Gastroesophageal sphincter (tissue), 4 donors: ENCODE results near the gene CYP46A1. TPM values are rescaled to one million over a fixed set of nuclear protein-coding genes. Genes with fewer than 3 reads are reported as not detected.

Source experiments
- ATAC-seq: fragments of 150-250 bp; one replicate; pipeline ENCODE4 v1.9.1; 2016; ENCODE audit warnings: mild to moderate bottlenecking, moderate library complexity
- H3K27ac ChIP-seq, 4 donors: fragments of 200-600 bp; sonication (generic) in 3 of 4; 1 replicate in 3 of 4; 2 replicates in 1 of 4; pipeline ENCODE4 v1.5.1; 2016 to 2019
- H3K27me3 ChIP-seq: fragments of 200-600 bp; sonication (generic); one replicate; pipeline ENCODE4 v1.5.1; 2019
- H3K36me3 ChIP-seq, 2 donors: fragments of 200-600 bp; sonication (generic); one replicate each; pipeline ENCODE4 v1.5.1; 2019; ENCODE audit warnings: control low read depth in 1 of 2
- H3K4me1 ChIP-seq, 3 donors: fragments of 200-600 bp; sonication (generic); 1 replicate in 2 of 3; 2 replicates in 1 of 3; pipeline ENCODE4 v1.5.1; 2016 to 2019; ENCODE audit warnings: control low read depth in 2 of 3
- H3K4me3 ChIP-seq, 2 donors: fragments of 200-600 bp; sonication (generic); one replicate each; pipeline ENCODE4 v1.5.1; 2019; ENCODE audit warnings: mild to moderate bottlenecking in 1 of 2, moderate library complexity in 1 of 2
- H3K9me3 ChIP-seq, 3 donors: fragments of 200-600 bp; sonication (generic); one replicate each; pipeline ENCODE4 v1.5.1; 2017 to 2019; ENCODE audit warnings: control low read depth in 2 of 3
- EP300 ChIP-seq: sonication (generic); formaldehyde crosslinking; IDR thresholded peaks from one replicate; pipeline ENCODE4 v1.6.1; 2017; ENCODE audit warnings: antibody characterized with exemption, mild to moderate bottlenecking
- POLR2A ChIP-seq, 2 donors: fragments of 450-650 bp; IDR thresholded peaks; one replicate each; pipeline ENCODE4 v1.6.1; 2017; ENCODE audit warnings: antibody characterized with exemption in 2 of 2, mild to moderate bottlenecking in 2 of 2, moderate library complexity in 1 of 2
- POLR2AphosphoS5 ChIP-seq: sonication (generic); formaldehyde crosslinking; IDR thresholded peaks from one replicate; pipeline ENCODE4 v1.6.1; 2017; ENCODE audit warnings: antibody characterized with exemption
- WGBS, 2 donors: methylation state at CpG; one replicate each; pipeline ENCODE4 v1.1.5; 2018; ENCODE audit warnings: low coverage in 1 of 2; 5-methylcytosine and 5-hydroxymethylcytosine counted together
- total RNA-seq, 4 donors: library from RNA; depleted of rRNA; stranded (reverse); fragments of >200 nt; gene quantifications; one replicate each; pipeline ENCODE4 v1.1.0, GENCODE V29; 2016
- TF ChIP-seq, protein P1 (sequence below), 4 experiments: fragments of 200-600 bp in 2 of 4; fragments of 450-650 bp in 2 of 4; sonication (generic) in 1 of 4; IDR thresholded peaks; one replicate each; pipeline ENCODE4 v1.5.1; 2017 to 2019; ENCODE audit warnings: antibody characterized with exemption in 4 of 4, mild to moderate bottlenecking in 2 of 4, moderate library complexity in 2 of 4

The CYP46A1 gene
- total RNA-seq, 4 donors from 2014 or later: 0.78 to 1.4 (median 0.94) TPM; not detected in 1

DNA sequence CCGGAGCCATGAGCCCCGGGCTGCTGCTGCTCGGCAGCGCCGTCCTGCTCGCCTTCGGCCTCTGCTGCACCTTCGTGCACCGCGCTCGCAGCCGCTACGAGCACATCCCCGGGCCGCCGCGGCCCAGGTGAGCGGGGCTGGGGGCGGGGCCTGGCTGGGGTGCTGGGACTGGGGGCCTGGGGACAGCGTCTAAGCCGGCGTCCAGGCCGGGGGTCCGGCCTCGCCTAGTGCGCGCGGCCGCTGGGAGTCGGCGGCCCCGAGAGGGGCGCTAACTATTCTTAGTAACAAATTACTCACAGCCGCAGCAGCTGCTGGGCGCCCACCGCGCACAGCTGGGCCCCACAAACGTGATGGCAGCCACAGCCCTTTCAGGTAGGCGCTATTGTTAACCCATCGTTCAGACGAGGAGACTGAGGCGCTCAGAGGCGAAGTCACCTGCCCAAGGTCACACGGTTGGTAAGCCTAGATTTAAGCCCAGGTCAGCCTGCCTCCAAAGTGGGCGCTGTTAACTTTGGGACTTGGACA lies 374 bp downstream of the CYP46A1 start:
- no peak for ATAC-seq
- 18% methylated on average over 7 of the region's 45 CpGs; no CpG with 5 or more reads in 1 of the 2 donors for WGBS, 2 donors
- Histone ChIP-seq H3K4me1 (peaks cover 0 to 24% (median 7%) of the 10 kb centered on the region in 3 donors), H3K4me3 (peak overlapping the region; percentile 56 to 72), H3K9me3 (peaks cover 0 to 1% (median 0%) of the 10 kb centered on the region in 3 donors), H3K27ac (peak overlapping the region in 3 of 4 donors; percentile 73 to 82 (median 76)), H3K36me3 (no peaks in the 10 kb centered on the region), H3K27me3 (peaks cover 6% of the 10 kb centered on the region)
- no peak for TF ChIP-seq POLR2AphosphoS5
- TF ChIP-seq, protein P1, sequence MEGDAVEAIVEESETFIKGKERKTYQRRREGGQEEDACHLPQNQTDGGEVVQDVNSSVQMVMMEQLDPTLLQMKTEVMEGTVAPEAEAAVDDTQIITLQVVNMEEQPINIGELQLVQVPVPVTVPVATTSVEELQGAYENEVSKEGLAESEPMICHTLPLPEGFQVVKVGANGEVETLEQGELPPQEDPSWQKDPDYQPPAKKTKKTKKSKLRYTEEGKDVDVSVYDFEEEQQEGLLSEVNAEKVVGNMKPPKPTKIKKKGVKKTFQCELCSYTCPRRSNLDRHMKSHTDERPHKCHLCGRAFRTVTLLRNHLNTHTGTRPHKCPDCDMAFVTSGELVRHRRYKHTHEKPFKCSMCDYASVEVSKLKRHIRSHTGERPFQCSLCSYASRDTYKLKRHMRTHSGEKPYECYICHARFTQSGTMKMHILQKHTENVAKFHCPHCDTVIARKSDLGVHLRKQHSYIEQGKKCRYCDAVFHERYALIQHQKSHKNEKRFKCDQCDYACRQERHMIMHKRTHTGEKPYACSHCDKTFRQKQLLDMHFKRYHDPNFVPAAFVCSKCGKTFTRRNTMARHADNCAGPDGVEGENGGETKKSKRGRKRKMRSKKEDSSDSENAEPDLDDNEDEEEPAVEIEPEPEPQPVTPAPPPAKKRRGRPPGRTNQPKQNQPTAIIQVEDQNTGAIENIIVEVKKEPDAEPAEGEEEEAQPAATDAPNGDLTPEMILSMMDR (IDR thresholded peaks at IDR 0.05): peak in 1 of 4 experiments; percentile 5

DNA sequence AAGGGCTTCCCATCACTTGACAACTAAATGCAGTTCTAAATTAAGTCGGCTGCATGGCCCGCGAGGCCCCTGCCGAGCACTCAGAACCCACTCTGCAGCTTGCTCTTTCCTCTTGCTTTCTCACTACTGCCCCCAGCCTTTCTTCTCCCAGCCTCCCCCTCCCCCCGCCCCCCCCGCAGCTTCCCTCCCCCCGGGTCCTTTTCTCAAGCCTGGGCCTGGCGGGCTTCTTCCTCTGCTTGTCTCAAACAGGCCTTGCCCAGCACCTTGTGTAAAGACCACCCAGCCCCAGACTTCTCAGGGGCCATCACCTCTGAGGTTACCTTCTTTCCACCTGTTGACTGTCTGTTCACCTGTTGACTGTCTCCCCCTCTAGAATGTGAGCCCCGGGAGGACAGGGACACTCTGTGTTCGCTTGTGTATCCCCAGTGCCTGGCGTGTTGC lies 1.1 kb downstream of the CYP46A1 start:
- Histone ChIP-seq H3K36me3 (no peaks in the 10 kb centered on the region), H3K9me3 (no peaks in the 10 kb centered on the region), H3K27ac (no peak overlapping the region), H3K27me3 (peaks cover 6% of the 10 kb centered on the region), H3K4me1 (peaks cover 0 to 24% (median 7%) of the 10 kb centered on the region in 3 donors), H3K4me3 (no peak overlapping the region)
- 81 to 94% methylated on average over 3 to 6 of the region's 11 CpGs for WGBS, 2 donors
- no peak for ATAC-seq
- no peak for TF ChIP-seq POLR2AphosphoS5
- TF ChIP-seq POLR2A (IDR thresholded peaks at IDR 0.05): no peak
- TF ChIP-seq EP300: no peak
- TF ChIP-seq, protein P1 (IDR thresholded peaks at IDR 0.05): no peak

DNA sequence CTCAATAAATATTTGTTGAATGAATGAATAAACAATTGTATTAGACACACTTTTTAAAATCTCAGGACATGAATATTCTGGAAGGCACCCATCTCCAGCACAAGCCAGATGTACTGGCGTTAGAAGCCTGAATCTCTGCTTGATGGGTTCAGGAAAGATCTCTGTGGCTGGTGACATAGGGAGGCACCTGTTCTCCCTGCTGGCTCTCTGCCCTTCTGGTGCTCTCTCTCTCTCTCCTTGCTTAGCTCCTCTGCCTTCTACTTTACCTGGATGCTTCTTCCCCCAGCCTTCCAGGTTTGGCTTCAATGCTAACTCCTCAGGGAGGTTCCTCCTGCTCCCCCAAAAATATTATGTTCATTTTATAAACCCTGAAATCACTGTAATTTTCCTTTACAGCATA lies 1.5 kb downstream of the CYP46A1 start:
- WGBS, 2 donors: 57% methylated on average over 1 of the region's 1 CpG; no CpG with 5 or more reads in 1 of the 2 donors
- TF ChIP-seq, protein P1 (IDR thresholded peaks at IDR 0.05): no peak
- TF ChIP-seq POLR2AphosphoS5 (no peak), POLR2A (IDR thresholded peaks at IDR 0.05) (no peak), EP300 (no peak)
- no peak overlapping the region for H3K4me3 ChIP-seq
- no peak overlapping the region for H3K27ac ChIP-seq
- peaks cover 6% of the 10 kb centered on the region for H3K27me3 ChIP-seq
- H3K36me3 ChIP-seq: no peaks in the 10 kb centered on the region
- no peaks in the 10 kb centered on the region for H3K9me3 ChIP-seq
- ATAC-seq: no peak
- H3K4me1 ChIP-seq: peaks cover 0 to 24% (median 7%) of the 10 kb centered on the region in 3 donors

DNA sequence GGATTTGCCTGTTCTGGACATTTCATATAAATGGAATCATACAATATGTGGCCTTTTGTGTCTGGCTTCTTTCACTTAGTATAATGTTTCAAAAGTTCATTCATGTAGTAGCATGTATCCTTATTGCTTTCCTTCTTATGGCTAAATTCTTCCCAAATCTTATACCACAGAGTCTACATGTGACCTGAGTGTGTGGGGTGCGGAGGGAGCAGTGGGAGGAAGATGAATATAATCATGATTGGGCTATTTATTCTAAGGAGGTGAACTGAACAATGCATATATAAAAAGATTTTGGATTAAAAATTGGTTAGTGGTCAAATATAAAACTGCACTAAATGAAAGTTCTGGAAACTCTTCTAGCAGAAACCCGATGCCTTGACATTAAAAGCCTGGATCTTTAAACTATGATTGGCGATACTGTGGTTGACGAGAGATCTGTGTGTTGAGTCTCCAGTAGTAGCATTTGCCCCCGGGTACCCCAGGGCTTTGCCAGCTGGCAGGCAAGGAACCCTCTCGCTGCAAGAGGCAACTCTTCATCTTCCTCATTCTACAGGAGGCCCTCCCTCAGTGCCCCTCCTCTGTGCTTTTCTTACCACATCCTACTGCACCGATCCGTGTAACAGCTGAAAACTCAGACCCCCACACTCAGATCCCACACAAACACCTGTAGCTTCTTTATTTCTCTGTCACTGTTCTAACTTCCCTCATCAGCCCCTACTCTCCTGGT lies 2.6 kb downstream of the CYP46A1 start:
- 88 to 89% methylated on average over 7 to 8 of the region's 8 CpGs for WGBS, 2 donors
- Histone ChIP-seq H3K9me3 (no peaks in the 10 kb centered on the region), H3K36me3 (peaks cover 0 to 6% of the 10 kb centered on the region in 2 donors), H3K27me3 (peaks cover under 1% of the 10 kb centered on the region), H3K27ac (no peak overlapping the region), H3K4me1 (peaks cover 0 to 24% (median 7%) of the 10 kb centered on the region in 3 donors), H3K4me3 (no peak overlapping the region)
- ATAC-seq: no peak
- TF ChIP-seq EP300 (no peak), POLR2AphosphoS5 (no peak), POLR2A (IDR thresholded peaks at IDR 0.05) (no peak)
- TF ChIP-seq, protein P1 (IDR thresholded peaks at IDR 0.05): no peak
